Hematopoietic multipotent progenitor cell (in vitro differentiated cells): ENCODE results near the gene AVPR2. TPM values are rescaled to one million over a fixed set of nuclear protein-coding genes. Genes with fewer than 3 reads are reported as not detected.

Experiments used
- DNase-seq, 3 donors: peaks; one replicate each; pipeline ENCODE4 v3.0.0-alpha.2; 2011 to 2015; ENCODE audit warnings: low read depth in 2 of 3, low spot score in 2 of 3
- total RNA-seq: library from RNA; depleted of rRNA; stranded (reverse); fragments of >200 nt; gene quantifications from one replicate; pipeline ENCODE4 v1.2.3, GENCODE V29; 2012

Gene AVPR2
- total RNA-seq, 1 donor, result under 0.01 TPM

DNA sequence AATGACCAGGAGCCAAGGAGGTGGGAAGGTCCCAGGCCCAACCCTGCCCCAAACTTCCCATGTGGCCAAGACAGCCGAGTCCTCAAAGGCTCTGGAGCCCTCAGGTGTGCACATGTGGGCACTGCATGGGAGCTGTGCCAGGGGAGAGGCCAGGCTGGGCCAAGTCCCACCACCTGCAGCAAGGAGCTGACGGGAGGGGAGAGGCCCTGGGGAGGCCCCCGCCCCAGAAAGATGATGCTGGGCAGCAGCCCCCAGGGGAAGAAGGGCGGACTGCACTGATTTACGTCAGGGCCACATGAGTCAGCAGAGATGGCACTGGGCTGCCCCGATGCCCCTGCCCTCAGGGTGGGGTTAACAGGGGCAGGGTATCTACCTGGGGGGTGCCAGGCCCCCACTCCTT is 19.9 kb upstream of the AVPR2 start:
- DNase-seq, result peak in 1 of 3 donors; percentile 17

DNA sequence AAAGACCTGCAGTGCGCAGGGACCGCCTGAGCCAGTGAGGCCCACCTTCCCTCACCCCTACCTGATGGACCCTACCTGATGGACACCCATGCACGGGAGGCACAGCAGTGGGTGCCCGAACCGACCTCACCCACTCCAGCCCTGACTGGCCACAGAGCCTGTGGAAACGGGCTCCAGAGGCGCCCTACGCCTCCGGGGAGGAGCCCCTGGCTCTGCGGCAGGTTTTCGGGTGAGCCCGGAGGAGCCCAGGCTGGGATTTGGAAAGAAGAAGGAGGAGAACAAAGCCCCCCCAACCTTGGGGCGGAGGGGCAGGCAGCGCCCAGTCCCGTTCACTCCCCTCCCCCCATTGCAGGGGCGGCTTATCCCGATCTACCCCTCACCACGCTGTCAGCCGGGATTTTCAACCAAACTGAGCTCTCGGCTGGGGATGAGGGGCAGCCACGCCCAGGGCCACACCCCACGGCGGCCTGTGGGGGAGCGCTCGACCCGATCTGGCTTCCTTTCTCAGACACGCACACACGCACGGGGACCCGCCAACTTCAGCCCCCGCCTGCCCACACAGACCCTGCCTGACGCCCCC is 19.2 kb upstream of the AVPR2 start:
- no peak for DNase-seq

DNA sequence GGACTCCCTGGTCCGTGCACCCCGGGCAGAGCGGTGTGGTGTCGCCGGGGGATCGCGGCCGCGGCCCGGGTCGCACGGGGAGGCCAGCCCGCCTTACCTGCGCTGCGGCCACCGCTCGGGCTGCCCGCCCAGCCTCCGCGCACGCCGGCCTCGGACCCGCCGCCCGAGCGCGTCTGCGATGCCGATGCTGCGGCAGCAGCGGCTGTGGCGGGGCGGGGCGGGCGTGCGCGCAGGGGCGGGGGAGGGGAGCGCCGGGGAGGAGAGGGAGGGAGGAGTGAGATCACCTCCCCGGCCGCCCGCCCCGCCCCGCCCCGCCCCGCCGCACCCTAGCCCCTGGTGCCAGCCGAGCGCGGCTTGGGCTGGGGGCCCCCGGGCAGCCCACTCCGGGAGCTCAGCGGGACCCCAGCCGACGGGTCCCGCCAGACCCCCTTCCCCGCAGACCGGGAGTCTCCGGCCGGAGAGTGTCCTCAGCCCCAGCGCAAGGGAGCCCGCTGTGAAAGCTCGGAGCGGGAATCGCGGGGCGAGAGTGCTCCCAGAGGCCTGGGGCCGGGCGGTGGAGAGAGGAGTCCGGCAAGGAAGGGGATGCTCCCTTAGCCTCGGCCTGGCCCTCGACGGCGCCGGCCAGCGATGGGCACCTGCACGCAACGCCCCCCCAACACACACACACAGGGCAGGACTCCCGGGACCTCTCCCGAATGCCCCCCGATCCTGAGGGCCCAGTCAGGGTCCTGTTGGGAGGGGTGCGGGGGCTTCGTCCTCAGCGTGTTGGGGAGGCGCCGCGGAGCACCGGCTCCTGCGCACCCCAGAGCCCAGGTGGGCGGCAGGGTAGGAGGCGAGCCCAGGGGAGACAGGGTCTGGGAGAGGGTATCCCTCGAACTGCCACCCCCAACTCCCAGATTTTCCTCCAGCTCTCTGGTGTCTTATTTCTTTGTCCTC is 18.2 kb upstream of the AVPR2 start, which contains the start of gene L1CAM:
L1CAM (minus strand) TSS at position 206 of the 936 bp plus-strand sequence. CDS start 10,337 bp downstream, outside the sequence.
- DNase-seq, result no peak

- no peak for DNase-seq
Measured at GRCh38 chrX:153886915-153887314, 17.6 kb upstream of the AVPR2 start.

- DNase-seq, result no peak
Measured at GRCh38 chrX:153887385-153887784, 17.1 kb upstream of the AVPR2 start.

DNA sequence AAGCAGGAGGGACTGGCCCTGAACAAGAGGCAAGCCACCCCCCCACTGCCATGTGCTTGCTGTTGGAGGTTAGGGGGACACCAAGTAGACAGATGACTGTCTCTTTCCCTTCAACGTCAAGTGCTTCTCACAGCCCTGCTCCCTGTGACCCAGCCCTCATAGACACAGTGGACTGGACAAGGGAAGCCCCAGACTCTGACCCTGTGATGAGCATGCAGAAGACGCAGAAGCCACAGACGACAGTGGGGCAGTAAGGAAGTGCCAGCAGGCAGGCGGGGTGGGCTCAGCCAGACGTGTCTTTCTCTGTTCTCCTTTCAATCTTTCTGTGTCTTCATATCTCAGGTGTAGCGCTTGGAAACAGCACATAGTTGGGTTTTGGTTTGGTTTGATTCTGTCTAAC is 16.1 kb upstream of the AVPR2 start:
- DNase-seq, result no peak

DNA sequence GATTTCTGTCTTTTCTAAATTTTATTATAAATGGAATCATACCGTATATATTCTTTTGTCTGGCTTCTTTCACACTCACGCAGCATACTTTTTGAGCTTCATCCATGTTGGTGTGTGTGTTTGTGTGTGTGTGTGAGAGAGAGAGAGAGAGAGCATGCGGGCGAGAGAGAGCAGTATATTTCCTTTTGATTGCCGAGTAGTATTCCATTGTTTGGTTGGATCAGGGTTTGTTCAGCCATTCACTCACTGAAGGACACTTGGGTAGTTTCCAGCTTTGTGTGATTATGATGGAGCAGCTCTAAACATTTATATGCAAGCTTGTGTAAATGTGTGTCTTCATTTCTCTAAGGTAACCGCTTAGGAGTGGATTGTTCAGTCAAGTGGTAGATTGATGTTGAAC is 15.3 kb upstream of the AVPR2 start:
- no peak for DNase-seq

DNA sequence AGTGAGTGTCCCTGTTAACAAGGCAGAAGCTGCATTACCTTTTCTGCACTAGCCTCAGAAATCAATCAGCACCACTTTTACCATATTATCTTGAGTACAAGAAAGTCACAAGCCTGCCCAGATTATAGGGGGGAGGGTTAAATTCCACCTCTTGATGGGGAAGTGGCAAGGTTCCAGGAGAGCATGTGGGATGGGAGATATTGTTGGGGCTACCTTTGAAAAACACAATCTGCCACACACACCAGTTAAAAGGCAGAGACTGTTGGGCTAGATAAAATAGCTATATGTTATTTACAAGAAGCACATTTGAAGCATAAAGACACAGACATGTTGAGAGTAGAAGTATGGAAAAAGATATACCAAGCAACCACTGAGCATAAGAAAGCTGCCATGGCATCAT is 6.6 kb upstream of the AVPR2 start:
- peak in 2 of 3 donors; percentile 52 to 73 for DNase-seq

- peak; percentile 26 to 84 (median 77) for DNase-seq
Measured at GRCh38 chrX:153900831-153901752, 3.4 kb upstream of the AVPR2 start.

- no peak for DNase-seq
Measured at GRCh38 chrX:153901753-153902140, 2.7 kb upstream of the AVPR2 start.

GRCh38 chrX:153902385-153902784 is 2.1 kb upstream of the AVPR2 start:
- DNase-seq, result no peak

DNA sequence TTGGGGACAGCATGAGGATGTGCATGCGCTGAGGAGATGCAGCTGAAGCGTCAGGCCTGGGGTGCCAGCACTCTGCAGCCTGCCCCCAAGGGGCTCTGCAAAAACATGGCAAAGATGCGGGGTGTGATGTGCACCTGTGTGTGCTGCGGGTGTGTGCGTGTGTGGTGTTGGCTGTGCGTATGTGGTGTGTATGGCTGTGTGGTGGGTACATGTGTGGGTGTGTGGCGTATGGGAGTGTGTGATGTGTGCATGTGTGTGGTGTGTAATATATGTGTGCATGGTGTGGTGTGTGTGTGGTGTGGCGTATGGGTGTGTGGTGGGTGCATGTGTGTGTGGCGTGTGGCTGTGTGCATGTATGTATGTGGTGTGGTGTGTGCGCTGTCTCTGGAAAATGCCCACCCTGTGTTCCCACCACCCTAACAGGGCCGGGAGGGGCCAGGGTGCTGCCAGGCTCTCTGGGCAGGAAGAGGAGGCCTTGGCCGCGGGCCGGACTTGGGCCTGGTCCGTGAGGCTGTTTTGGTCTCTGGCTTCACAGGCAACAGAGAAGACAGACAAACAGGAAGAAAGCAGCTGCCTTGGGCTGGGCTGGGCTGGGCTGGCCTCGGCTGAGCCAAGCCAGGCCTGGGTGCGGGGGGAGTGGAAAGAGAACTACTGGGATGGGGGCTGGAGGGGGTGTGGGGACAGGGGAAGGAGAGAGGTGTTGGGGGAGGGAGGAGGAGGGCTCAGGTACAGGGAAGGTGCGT is 1.1 kb upstream of the AVPR2 start:
- DNase-seq, result peak in 1 of 3 donors; percentile 4

DNA sequence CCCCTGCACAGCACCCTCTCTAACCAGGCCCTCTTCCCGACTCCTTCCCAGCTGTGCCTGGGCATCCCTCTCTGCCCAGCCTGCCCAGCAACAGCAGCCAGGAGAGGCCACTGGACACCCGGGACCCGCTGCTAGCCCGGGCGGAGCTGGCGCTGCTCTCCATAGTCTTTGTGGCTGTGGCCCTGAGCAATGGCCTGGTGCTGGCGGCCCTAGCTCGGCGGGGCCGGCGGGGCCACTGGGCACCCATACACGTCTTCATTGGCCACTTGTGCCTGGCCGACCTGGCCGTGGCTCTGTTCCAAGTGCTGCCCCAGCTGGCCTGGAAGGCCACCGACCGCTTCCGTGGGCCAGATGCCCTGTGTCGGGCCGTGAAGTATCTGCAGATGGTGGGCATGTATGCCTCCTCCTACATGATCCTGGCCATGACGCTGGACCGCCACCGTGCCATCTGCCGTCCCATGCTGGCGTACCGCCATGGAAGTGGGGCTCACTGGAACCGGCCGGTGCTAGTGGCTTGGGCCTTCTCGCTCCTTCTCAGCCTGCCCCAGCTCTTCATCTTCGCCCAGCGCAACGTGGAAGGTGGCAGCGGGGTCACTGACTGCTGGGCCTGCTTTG is 1.1 kb downstream of the AVPR2 start:
- no peak for DNase-seq

- peak in 1 of 3 donors; percentile 22 for DNase-seq
Measured at GRCh38 chrX:153906126-153906917, 1.8 kb downstream of the AVPR2 start.

DNA sequence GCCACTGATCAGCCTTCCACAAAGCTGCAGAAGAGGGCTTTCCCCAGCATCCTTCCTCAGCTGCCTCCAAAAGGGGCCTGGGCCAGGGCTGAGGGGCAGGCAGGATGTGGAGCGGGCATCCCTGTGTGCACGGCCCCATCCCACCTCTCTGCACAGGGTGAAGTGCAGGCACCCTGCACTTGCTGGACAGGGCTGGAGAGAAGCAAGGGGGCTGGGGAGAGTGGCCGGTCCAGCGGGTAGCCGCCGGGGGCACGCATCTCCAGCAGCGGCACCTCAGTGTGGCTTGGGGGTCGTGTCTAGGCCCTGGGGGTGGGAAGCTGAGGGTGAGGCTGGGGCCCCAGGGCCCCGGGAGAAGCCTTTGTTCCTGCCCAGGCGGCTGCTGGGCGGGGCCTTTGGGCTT is 3.0 kb downstream of the AVPR2 start:
- DNase-seq, result no peak

DNA sequence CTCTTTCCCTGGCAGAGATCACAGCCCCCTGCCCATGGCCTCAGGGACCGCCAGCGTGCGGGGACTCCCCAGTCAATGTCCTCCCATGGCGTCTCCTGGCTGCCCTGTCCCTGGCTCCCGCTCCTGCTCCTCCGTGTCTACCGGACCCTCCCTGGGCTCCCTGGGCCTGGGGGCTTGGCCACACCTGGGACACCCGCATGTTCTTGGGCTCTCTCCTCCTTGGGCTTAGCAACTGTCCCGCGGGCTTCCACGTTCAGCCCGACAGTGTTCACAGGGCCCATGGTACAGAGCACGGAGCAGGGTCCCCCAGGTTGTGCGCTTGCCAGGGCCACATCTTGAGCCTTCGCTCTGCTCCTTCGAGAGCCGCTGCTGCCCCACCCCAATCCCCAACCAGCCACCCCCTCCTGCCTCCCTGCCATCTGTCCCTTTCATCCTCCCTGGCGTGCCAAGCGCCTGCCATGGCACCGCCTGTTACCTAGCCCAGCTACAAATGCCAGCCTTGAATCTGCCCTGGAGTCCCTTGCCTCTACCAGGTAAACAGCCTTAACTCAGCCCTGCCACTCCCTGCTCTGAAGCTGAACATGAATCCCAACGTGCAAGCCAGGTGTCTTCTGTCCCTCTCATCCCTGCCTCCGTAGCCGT is 3.9 kb downstream of the AVPR2 start:
- DNase-seq, result no peak

GRCh38 chrX:153909024-153909979 is 4.8 kb downstream of the AVPR2 start:
- DNase-seq, result no peak
